Immature natural killer cell (primary cell): ENCODE measurements around the gene TTL. TPM values are rescaled to one million over a fixed set of nuclear protein-coding genes. Genes with fewer than 3 reads are reported as not detected.
"Not testable (repeated sequence)": the region's sequence is repeated elsewhere in the genome, so short reads cannot be mapped to it uniquely, and the experiment has no call there.

Experiments used
- DNase-seq, 3 donors: peaks; one replicate each; pipeline ENCODE4 v3.0.0; 2022; ENCODE audit warnings: mixed read lengths in 1 of 3
- H3K27ac Mint-ChIP-seq, 6 donors: one replicate each; pipeline ENCODE4 v1.8.0; 2020; ENCODE audit warnings: mixed read lengths in 6 of 6, mild to moderate bottlenecking in 5 of 6, inconsistent platforms in 4 of 6, moderate library complexity in 3 of 6
- H3K27me3 Mint-ChIP-seq, 3 donors: one replicate each; pipeline ENCODE4 v1.8.0; 2020 to 2021; ENCODE audit warnings: low read depth in 3 of 3, mild to moderate bottlenecking in 3 of 3, mixed read lengths in 3 of 3, moderate library complexity in 3 of 3, inconsistent platforms in 1 of 3
- H3K36me3 Mint-ChIP-seq, 3 donors: one replicate each; pipeline ENCODE4 v1.8.0; 2020; ENCODE audit warnings: mixed read lengths in 3 of 3, inconsistent platforms in 2 of 3, mild to moderate bottlenecking in 2 of 3
- H3K4me1 Mint-ChIP-seq, 2 donors: one replicate each; pipeline ENCODE4 v1.8.0; 2020; ENCODE audit warnings: inconsistent platforms in 2 of 2, mild to moderate bottlenecking in 2 of 2, mixed read lengths in 2 of 2, moderate library complexity in 1 of 2
- H3K4me3 Mint-ChIP-seq, 5 donors: one replicate each; pipeline ENCODE4 v1.8.0; 2020; ENCODE audit warnings: mild to moderate bottlenecking in 5 of 5, mixed read lengths in 5 of 5, inconsistent platforms in 3 of 5, moderate library complexity in 3 of 5
- H3K9me3 Mint-ChIP-seq, 6 donors: one replicate each; pipeline ENCODE4 v1.8.0; 2020; ENCODE audit warnings: mild to moderate bottlenecking in 6 of 6, mixed read lengths in 6 of 6, inconsistent platforms in 4 of 6, moderate library complexity in 3 of 6
- polyA plus RNA-seq, 3 donors: library from polyadenylated mRNA; unstranded; fragments of 300-500 nt; fragmentation: Illumina TruSeq; gene quantifications; one replicate each; pipeline ENCODE4 v1.2.3, GENCODE V29; 2021

The TTL gene
- polyA plus RNA-seq, 3 donors from 2014 or later, result 1.6 to 2.1 (median 1.7) TPM

DNA sequence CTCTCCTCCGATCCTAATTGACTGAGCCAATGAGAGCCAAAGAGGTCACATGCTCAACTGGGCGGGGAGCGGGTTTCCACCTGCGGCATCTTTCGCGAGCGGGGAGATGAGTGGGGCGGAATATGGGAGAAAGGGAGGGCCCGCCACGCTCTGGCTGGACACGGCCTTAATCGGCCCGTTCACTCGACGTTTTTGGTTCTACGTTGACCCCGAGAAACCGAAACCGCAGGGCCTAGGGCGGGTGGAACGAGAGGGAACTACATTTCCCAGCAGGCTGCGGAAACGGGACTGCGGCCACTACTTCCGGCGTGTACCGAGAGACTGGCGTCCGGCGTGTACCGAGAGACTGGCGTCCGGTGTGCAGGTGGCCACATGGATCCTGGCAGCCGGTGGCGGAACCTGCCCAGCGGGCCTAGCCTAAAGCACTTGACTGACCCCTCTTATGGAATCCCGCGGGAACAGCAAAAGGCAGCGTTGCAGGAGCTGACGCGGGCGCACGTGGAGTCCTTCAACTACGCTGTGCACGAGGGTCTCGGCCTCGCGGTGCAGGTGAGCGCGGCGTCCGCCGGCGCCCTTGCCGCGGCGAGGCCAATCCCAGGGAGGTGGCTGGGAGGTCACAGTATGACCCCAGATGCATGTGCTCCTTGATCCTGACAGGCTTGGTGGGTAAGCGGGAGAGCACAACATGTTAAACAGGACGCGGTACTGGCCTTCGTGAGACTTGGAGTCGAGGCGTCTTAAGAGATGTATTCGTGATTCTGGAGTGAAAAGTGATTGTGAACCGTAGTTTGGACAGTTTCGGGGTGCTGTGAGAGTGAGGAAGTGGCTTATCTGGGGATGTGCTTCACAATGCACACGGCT, 60.4 kb downstream of the TTL start, which contains the start of gene POLR1B:
POLR1B (plus strand) TSS at position 343 of the 861 bp plus-strand sequence; CDS start at position 373, 30 bp downstream.
- Mint-ChIP-seq H3K36me3 (peaks cover 4 to 7% (median 6%) of the 10 kb centered on the region in 3 donors), H3K9me3 (no peaks in the 10 kb centered on the region)

GRCh38 chr2:112542984-112543661, 61.2 kb downstream of the TTL start:
- peak in 1 of 3 donors; percentile 3 for DNase-seq
- peaks cover 15 to 22% of the 10 kb centered on the region in 2 donors for H3K4me1 Mint-ChIP-seq
- no peaks in the 10 kb centered on the region for H3K9me3 Mint-ChIP-seq
- H3K27ac Mint-ChIP-seq, result no peak overlapping the region
- H3K36me3 Mint-ChIP-seq, result peaks cover 5 to 12% (median 9%) of the 10 kb centered on the region in 3 donors
- peaks cover 3 to 9% (median 8%) of the 10 kb centered on the region in 3 donors for H3K27me3 Mint-ChIP-seq
- H3K4me3 Mint-ChIP-seq, result no peak overlapping the region

More for the DNA sequence above, 60.4 kb downstream of the TTL start, which contains the start of gene POLR1B:
- H3K27me3 Mint-ChIP-seq, result peaks cover 3 to 9% (median 8%) of the 10 kb centered on the region in 3 donors
- H3K27ac Mint-ChIP-seq, result no peak within 1 kb of the TSS
- DNase-seq, result peak; percentile 80 to 81 (median 81)
- H3K4me3 Mint-ChIP-seq, result no peak within 1 kb of the TSS
- peaks cover 14 to 22% of the 10 kb centered on the region in 2 donors for H3K4me1 Mint-ChIP-seq

DNA sequence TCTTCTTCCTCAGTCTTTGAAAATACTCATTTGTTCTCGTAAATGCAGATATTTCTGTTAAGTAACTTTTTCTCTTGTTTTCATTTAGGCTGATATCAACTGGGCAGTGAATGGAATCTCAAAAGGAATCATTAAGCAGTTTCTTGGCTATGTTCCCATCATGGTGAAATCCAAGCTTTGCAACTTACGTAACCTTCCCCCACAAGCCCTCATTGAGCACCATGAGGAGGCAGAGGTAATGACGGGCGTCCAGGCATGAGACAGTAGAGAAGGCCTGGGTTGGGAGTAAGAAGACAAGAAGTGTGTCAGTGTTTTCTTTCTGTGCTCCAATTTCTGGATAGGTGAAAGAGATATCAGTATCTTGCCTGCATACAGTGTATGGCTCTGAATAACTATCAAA, 65.4 kb downstream of the TTL start:
- Mint-ChIP-seq H3K4me3 (no peak overlapping the region), H3K27me3 (peaks cover 0 to 1% (median under 1%) of the 10 kb centered on the region in 3 donors), H3K4me1 (peaks cover 3 to 9% of the 10 kb centered on the region in 2 donors), H3K36me3 (peaks cover 30 to 43% (median 32%) of the 10 kb centered on the region in 3 donors), H3K9me3 (no peaks in the 10 kb centered on the region), H3K27ac (no peak overlapping the region)
- DNase-seq, result no peak

GRCh38 chr2:112548980-112549379, 67.0 kb downstream of the TTL start:
- Mint-ChIP-seq H3K9me3 (no peaks in the 10 kb centered on the region), H3K36me3 (peaks cover 42 to 58% (median 42%) of the 10 kb centered on the region in 3 donors), H3K27me3 (no peaks in the 10 kb centered on the region), H3K4me3 (no peak overlapping the region), H3K27ac (no peak overlapping the region), H3K4me1 (peaks cover 3 to 9% of the 10 kb centered on the region in 2 donors)
- DNase-seq, result no peak

DNA sequence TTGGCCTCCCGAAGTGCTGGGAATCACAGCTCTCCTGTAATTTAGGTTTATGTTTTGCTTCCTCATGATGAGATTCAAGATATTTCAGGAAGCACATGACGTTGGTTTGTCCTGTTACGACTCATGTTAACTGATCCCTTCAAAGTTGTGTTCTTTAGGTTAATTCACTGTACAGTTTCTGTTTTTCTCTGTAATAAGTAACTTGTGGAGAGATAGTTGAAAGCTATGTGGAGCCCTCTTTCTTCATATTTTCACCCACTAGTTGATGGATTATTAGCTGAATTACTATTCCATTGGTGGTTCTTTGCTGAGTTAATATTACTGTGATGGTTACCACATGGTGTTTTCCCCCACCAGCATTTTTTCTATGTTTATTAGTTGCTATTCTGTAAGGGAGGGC, 84.1 kb downstream of the TTL start:
- DNase-seq, result no peak
- Mint-ChIP-seq H3K9me3 (no peaks in the 10 kb centered on the region), H3K36me3 (peaks cover 41 to 58% (median 46%) of the 10 kb centered on the region in 3 donors), H3K4me1 (no peaks in the 10 kb centered on the region), H3K4me3 (no peak overlapping the region), H3K27me3 (peaks cover 0 to 2% (median 0%) of the 10 kb centered on the region in 3 donors), H3K27ac (peak overlapping the region in 1 of 6 donors; percentile 12)

GRCh38 chr2:112566508-112566907, 84.6 kb downstream of the TTL start:
- H3K36me3 Mint-ChIP-seq, result peaks cover 43 to 58% (median 49%) of the 10 kb centered on the region in 3 donors

DNA sequence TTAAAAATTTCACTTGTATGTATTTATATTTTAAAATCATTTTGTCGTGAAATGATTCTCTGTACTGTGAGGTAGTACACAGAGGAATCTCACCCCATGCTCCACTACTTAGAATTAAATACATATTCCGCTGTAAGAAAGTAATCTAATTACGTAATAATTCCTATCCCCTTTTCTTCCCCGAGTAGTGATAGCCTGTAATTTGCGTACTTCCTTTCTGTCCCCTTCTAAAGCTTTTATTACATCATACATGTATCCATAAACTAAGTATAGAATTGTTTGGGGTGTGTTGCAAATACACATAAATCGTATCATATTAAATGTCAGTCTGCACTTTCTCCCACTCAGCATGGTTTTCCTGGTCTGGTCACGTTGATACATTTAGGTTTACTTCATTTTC, 90.0 kb downstream of the TTL start:
- DNase-seq, result no peak
- Mint-ChIP-seq H3K4me1 (no peaks in the 10 kb centered on the region), H3K4me3 (no peak overlapping the region), H3K9me3 (no peaks in the 10 kb centered on the region), H3K27me3 (no peaks in the 10 kb centered on the region), H3K27ac (no peak overlapping the region), H3K36me3 (peaks cover 61 to 81% (median 66%) of the 10 kb centered on the region in 3 donors)

More at GRCh38 chr2:112566508-112566907, 84.6 kb downstream of the TTL start:
- H3K4me1 Mint-ChIP-seq, H3K4me3 Mint-ChIP-seq, H3K9me3 Mint-ChIP-seq, H3K27me3 Mint-ChIP-seq, DNase-seq: not testable (repeated sequence)
- peak overlapping the region in 1 of 6 donors; percentile 12 for H3K27ac Mint-ChIP-seq

DNA sequence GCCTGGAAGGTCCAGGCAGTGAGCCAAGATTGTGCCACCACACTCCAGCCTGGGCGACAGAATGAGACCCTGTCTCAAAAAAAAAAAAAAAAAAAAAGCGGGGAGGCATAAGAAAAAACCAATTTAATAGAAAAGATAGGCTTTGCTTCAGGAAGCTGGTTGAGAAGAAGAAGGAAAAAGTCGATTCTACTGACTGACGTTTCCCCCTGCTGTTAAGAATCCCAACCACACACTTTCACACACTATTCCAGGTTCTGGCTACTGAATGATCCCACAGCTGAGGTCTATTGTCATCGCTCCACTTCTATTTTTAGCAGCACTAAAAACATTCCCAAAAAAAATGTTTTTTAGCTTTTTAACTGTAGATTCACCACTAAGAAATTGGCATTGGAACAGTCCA, 95.8 kb downstream of the TTL start:
- H3K36me3 Mint-ChIP-seq, result peaks cover 14 to 35% (median 21%) of the 10 kb centered on the region in 3 donors
- H3K4me1 Mint-ChIP-seq, result peaks cover 1 to 2% of the 10 kb centered on the region in 2 donors
- no peak overlapping the region for H3K27ac Mint-ChIP-seq
- H3K4me3 Mint-ChIP-seq, result no peak overlapping the region
- no peaks in the 10 kb centered on the region for H3K9me3 Mint-ChIP-seq
- no peak for DNase-seq
- no peaks in the 10 kb centered on the region for H3K27me3 Mint-ChIP-seq

GRCh38 chr2:112579241-112579640, 97.3 kb downstream of the TTL start:
- Mint-ChIP-seq H3K27ac (no peak overlapping the region), H3K4me3 (no peak overlapping the region), H3K4me1 (peaks cover 12 to 17% of the 10 kb centered on the region in 2 donors), H3K9me3 (no peaks in the 10 kb centered on the region), H3K36me3 (peaks cover 13 to 24% (median 21%) of the 10 kb centered on the region in 3 donors), H3K27me3 (peaks cover 0 to 6% (median 2%) of the 10 kb centered on the region in 3 donors)
- no peak for DNase-seq

DNA sequence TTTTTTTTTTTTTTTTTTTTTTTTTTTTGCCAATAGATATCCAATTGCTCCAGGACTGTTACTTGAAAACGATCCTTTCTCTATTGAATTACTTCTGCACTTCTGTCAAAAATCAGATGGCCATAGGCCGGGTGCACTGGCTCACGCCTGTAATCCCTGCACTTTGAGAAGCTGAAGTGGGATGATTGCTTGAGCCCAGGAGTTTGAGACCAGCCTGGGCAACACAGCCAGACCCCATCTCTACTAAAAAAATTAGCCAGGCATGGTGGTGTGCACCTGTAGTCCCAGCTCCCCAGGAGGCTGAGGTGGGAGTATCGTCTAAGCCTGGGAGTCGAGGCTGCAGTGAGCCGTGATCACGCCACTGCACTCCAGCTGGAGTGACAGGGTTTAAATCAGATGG, 98.1 kb downstream of the TTL start:
- peaks cover 0 to 9% (median 6%) of the 10 kb centered on the region in 3 donors for H3K27me3 Mint-ChIP-seq
- DNase-seq, result no peak
- H3K9me3 Mint-ChIP-seq, result no peaks in the 10 kb centered on the region
- H3K36me3 Mint-ChIP-seq, result peaks cover 13 to 18% (median 17%) of the 10 kb centered on the region in 3 donors
- H3K4me1 Mint-ChIP-seq, result peaks cover 20 to 25% of the 10 kb centered on the region in 2 donors
- H3K27ac Mint-ChIP-seq, result no peak overlapping the region
- no peak overlapping the region for H3K4me3 Mint-ChIP-seq

DNA sequence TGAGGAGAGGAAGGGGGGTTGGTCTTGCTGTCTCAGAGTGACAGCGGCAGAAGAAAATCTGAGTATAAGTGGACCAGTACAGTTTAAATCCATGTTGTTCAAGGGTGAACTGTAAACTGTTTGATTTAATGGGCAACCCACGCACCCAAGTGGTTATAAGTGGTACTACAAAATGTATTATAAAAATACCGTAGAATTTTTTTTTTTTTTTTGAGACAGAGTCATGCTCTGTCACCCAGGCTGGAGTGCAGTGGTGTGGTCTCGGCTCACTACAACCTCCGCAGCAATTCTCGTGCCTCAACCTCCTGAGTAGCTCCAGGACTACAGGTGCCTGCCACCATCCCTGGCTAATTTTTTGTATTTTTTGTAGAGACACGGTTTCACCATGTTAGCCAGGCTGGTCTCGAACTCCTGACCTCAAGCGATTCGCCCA, 100.4 kb downstream of the TTL start:
- peaks cover 0 to 9% (median 6%) of the 10 kb centered on the region in 3 donors for H3K27me3 Mint-ChIP-seq
- H3K36me3 Mint-ChIP-seq, result peaks cover 4 to 7% (median 6%) of the 10 kb centered on the region in 3 donors
- peak overlapping the region; percentile 4 to 97 (median 61) for H3K27ac Mint-ChIP-seq
- H3K9me3 Mint-ChIP-seq, result no peaks in the 10 kb centered on the region
- DNase-seq, result peak; percentile 55 to 66 (median 61)
- peaks cover 33 to 42% of the 10 kb centered on the region in 2 donors for H3K4me1 Mint-ChIP-seq
- peak overlapping the region in 2 of 5 donors; percentile 10 to 24 for H3K4me3 Mint-ChIP-seq

DNA sequence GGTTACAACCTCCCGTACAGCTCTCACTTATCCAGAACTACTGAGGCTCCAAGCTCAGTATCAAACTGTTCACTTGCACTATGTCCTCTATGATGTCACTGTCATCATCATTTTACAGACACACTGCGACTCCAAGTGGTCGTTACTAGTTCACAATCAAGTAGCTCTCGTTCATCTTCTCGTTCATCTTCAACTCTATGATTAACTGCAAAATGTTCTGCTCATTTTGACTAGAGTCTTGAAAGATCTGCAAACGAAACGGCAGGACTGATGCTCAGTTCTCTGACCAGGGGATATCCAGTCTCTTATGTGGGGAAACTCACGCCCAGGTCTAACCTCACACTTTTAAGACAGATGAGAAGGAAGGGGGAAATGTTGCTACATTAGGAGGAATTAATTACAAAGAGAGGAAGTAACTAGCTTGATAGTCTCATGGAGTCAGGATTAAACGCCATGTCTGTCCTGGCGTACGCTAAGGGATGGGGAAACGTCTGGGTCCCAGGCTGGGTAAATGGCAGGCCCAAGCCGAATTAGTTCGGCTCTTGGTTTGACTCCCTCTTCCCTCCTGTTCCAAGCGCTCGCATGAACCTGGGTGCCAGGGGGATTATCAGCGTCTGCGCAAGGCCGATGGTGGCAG, 101.7 kb downstream of the TTL start:
- peak in 1 of 3 donors; percentile 6 for DNase-seq
- H3K27me3 Mint-ChIP-seq, result peaks cover 2 to 9% (median 6%) of the 10 kb centered on the region in 3 donors
- peak overlapping the region; percentile 94 to 99 (median 97) for H3K4me3 Mint-ChIP-seq
- no peaks in the 10 kb centered on the region for H3K9me3 Mint-ChIP-seq
- H3K4me1 Mint-ChIP-seq, result peaks cover 35 to 42% of the 10 kb centered on the region in 2 donors
- H3K27ac Mint-ChIP-seq, result peak overlapping the region; percentile 95 to 99 (median 96)
- peaks cover 9 to 17% (median 9%) of the 10 kb centered on the region in 3 donors for H3K36me3 Mint-ChIP-seq
